HepG2 (cell line): ENCODE measurements around the gene EFCAB8. TPM values are rescaled to one million over a fixed set of nuclear protein-coding genes. Genes with fewer than 3 reads are reported as not detected.
A peak's percentile ranks its signal among the peaks of the same experiment; 100 is the strongest.

Source experiments
- ATF1 ChIP-seq: IDR thresholded peaks from 2 replicates; pipeline ENCODE4 v1.6.1; 2016; ENCODE audit warnings: mild to moderate bottlenecking, control low read depth
- DR1 ChIP-seq: sonication (generic); formaldehyde crosslinking; IDR thresholded peaks from 2 replicates; pipeline ENCODE4 v1.8.0; 2021; ENCODE audit warnings: mild to moderate bottlenecking, missing genetic modification reagents, inconsistent platforms
- GTF2F1 ChIP-seq: fragments of 150-350 bp; IDR thresholded peaks from 2 replicates; pipeline ENCODE4 v1.6.1; 2014; ENCODE audit warnings: low read length
- HCFC1 ChIP-seq: fragments of 150-350 bp; IDR thresholded peaks from 2 replicates; pipeline ENCODE4 v1.6.1; 2014; ENCODE audit warnings: low read depth, low read length
- HOXA9 ChIP-seq: sonication (generic); formaldehyde crosslinking; IDR thresholded peaks from 2 replicates; pipeline ENCODE4 v1.8.1; 2022; ENCODE audit warnings: missing genetic modification reagents, mild to moderate bottlenecking, moderate library complexity, borderline replicate concordance
- MAFG ChIP-seq: sonication (generic); formaldehyde crosslinking; IDR thresholded peaks from 2 replicates; pipeline ENCODE4 v1.5.1; 2020; ENCODE audit warnings: mild to moderate bottlenecking, missing genetic modification reagents
- MED1 ChIP-seq: sonication (generic); formaldehyde crosslinking; IDR thresholded peaks from 2 replicates; pipeline ENCODE4 v1.4.0; 2020; ENCODE audit warnings: missing genetic modification reagents
- MEF2D ChIP-seq: sonication (generic); formaldehyde crosslinking; IDR thresholded peaks from 2 replicates; pipeline ENCODE4 v1.5.1; 2020; ENCODE audit warnings: mild to moderate bottlenecking, missing genetic modification reagents
- PPARG ChIP-seq: conservative IDR thresholded peaks from 2 replicates; pipeline ENCODE4 v1.6.1; 2016; ENCODE audit warnings: missing biosample characterization, missing genetic modification reagents
- RNF2 ChIP-seq: fragments of 450-650 bp; conservative IDR thresholded peaks from 2 replicates; pipeline ENCODE4 v1.6.1; 2016; ENCODE audit warnings: low read depth
- SPEN ChIP-seq: sonication (generic); formaldehyde crosslinking; IDR thresholded peaks from 2 replicates; pipeline ENCODE4 v1.5.1; 2020; ENCODE audit warnings: low read depth, mild to moderate bottlenecking, missing genetic modification reagents
- TEAD3 ChIP-seq: optimal IDR thresholded peaks from 2 replicates; pipeline ENCODE3; 2016; ENCODE audit warnings: borderline replicate concordance
- ZFP37 ChIP-seq: sonication (generic); formaldehyde crosslinking; IDR thresholded peaks from 2 replicates; pipeline ENCODE4 v1.4.0; 2020; ENCODE audit warnings: missing genetic modification reagents, borderline replicate concordance
- ZFP62 ChIP-seq: sonication (generic); formaldehyde crosslinking; IDR thresholded peaks from 2 replicates; pipeline ENCODE4 v1.4.0; 2020; ENCODE audit warnings: missing genetic modification reagents
- ZNF549 ChIP-seq: sonication (generic); formaldehyde crosslinking; IDR thresholded peaks from 2 replicates; pipeline ENCODE4 v1.5.0; 2020; ENCODE audit warnings: missing genetic modification reagents
- polyA plus RNA-seq, 8 experiments: library from polyadenylated mRNA; depleted of rRNA in 3 of 8; stranded (reverse) in 7 of 8; unstranded in 1 of 8; fragments of >200 nt; fragmentation: Illumina TruSeq in 4 of 8; extraction: Trizol in 4 of 8; gene quantifications; 2 replicates each; pipeline versions ENCODE4 v1.2.1 to v1.2.3, GENCODE V29; 2011 to 2016; ENCODE audit warnings: low read depth in 4 of 8, missing spikeins in 1 of 8, mixed read lengths in 1 of 8; ENCODE audit not compliant: insufficient read depth in 1 of 8
- total RNA-seq, 5 experiments: library from RNA; depleted of rRNA; stranded (reverse); fragments of >200 nt; fragmentation: Illumina TruSeq; extraction: Trizol; gene quantifications; 2 replicates each; pipeline ENCODE4 v1.2.3, GENCODE V29; 2016; ENCODE audit warnings: low read depth in 1 of 5
- TF ChIP-seq, protein P1 (sequence below): sonication (generic); formaldehyde crosslinking; IDR thresholded peaks from 2 replicates; pipeline ENCODE4 v1.5.1; 2020; ENCODE audit warnings: mild to moderate bottlenecking, moderate library complexity, missing genetic modification reagents
- TF ChIP-seq, protein P2 (sequence below): sonication (generic); formaldehyde crosslinking; IDR thresholded peaks from 2 replicates; pipeline ENCODE4 v1.4.0; 2020; ENCODE audit warnings: low read depth, mild to moderate bottlenecking, missing genetic modification reagents
- TF ChIP-seq, protein P3 (sequence below): sonication (generic); formaldehyde crosslinking; IDR thresholded peaks from 2 replicates; pipeline ENCODE4 v1.4.0; 2020; ENCODE audit warnings: missing genetic modification reagents
- TF ChIP-seq, protein P4 (sequence below): sonication (generic); formaldehyde crosslinking; IDR thresholded peaks from 2 replicates; pipeline ENCODE4 v1.5.1; 2020; ENCODE audit warnings: missing genetic modification reagents, mild to moderate bottlenecking, borderline replicate concordance
- TF ChIP-seq, protein P5 (sequence below): sonication (generic); formaldehyde crosslinking; IDR thresholded peaks from 2 replicates; pipeline ENCODE4 v1.5.1; 2020; ENCODE audit warnings: missing genetic modification reagents, mild to moderate bottlenecking, borderline replicate concordance
- TF ChIP-seq, protein P6 (sequence below): sonication (generic); formaldehyde crosslinking; IDR thresholded peaks from 2 replicates; pipeline ENCODE4 v1.5.1; 2020; ENCODE audit warnings: mild to moderate bottlenecking, missing genetic modification reagents, moderate library complexity

EFCAB8 gene
- total and polyA plus RNA-seq, 2 of the 13 experiments (the other 11 are each of a cell fraction or from before 2014, with no cell fraction given): 0.15 to 0.22 TPM

DNA sequence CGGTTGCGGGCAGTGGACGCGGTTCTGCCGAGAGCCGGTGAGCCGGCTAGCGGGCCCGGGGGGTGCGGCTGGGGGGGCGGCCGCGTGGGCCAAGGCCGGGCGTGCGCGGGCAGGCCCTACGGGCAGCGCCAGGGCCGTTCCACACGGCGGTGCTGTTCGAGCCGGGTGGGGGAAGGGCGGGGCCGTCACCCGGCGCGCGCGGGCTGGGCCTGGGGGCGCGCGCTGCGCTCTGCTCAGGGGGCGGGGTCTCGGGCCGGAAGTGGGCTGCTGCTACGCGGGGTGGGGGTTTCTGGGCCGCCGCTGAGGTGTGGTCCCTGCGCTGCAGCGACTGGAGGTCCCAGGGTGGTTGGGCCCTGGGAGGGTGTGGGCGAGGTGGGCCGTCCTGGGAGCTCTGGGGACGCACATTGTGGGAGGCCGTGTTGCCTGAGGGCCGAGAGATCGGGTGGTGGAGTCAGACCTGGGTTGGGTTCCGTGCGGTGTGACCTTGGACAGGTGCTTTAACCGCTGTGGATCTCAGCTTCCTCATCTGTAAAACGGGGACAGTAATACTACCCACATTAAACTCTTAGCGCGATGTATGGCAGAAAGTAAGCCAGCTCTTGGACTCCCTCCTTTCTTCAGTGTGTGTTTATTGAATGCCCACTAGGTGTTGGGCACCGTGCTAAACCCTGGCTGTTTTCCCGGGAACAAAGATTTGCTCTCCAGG, 38.6 kb upstream of the EFCAB8 start (continued):
- TF ChIP-seq, protein P1, sequence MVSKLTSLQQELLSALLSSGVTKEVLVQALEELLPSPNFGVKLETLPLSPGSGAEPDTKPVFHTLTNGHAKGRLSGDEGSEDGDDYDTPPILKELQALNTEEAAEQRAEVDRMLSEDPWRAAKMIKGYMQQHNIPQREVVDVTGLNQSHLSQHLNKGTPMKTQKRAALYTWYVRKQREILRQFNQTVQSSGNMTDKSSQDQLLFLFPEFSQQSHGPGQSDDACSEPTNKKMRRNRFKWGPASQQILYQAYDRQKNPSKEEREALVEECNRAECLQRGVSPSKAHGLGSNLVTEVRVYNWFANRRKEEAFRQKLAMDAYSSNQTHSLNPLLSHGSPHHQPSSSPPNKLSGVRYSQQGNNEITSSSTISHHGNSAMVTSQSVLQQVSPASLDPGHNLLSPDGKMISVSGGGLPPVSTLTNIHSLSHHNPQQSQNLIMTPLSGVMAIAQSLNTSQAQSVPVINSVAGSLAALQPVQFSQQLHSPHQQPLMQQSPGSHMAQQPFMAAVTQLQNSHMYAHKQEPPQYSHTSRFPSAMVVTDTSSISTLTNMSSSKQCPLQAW (CRISPR knock-in tag): 0 out of 2 replicates have a peak, but pooled peaks have one; percentile 61
- TF ChIP-seq HCFC1 (0 out of 2 replicates have a peak, but pooled peaks have one; percentile 8), MEF2D (CRISPR knock-in tag) (peak; percentile 68; the same call in 1 of the 2 replicates), MED1 (peak; percentile 48; the same call in 1 of the 2 replicates), TEAD3 (CRISPR knock-in tag) (peak; percentile 44), HOXA9 (CRISPR knock-in tag) (no peak), DR1 (CRISPR knock-in tag) (peak; percentile 57; the same call in 1 of the 2 replicates), PPARG (CRISPR knock-in tag) (no peak), ZNF549 (CRISPR knock-in tag) (no peak), RNF2 (no peak), ATF1 (CRISPR knock-in tag) (no peak), GTF2F1 (no peak), SPEN (CRISPR knock-in tag) (peak; percentile 85), ZFP62 (CRISPR knock-in tag) (no peak), ZFP37 (CRISPR knock-in tag) (no peak), MAFG (CRISPR knock-in tag) (no peak)
- TF ChIP-seq, protein P2, sequence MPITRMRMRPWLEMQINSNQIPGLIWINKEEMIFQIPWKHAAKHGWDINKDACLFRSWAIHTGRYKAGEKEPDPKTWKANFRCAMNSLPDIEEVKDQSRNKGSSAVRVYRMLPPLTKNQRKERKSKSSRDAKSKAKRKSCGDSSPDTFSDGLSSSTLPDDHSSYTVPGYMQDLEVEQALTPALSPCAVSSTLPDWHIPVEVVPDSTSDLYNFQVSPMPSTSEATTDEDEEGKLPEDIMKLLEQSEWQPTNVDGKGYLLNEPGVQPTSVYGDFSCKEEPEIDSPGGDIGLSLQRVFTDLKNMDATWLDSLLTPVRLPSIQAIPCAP (CRISPR knock-in tag): 0 out of 2 replicates have a peak, but pooled peaks have one; percentile 24
- TF ChIP-seq, protein P3, sequence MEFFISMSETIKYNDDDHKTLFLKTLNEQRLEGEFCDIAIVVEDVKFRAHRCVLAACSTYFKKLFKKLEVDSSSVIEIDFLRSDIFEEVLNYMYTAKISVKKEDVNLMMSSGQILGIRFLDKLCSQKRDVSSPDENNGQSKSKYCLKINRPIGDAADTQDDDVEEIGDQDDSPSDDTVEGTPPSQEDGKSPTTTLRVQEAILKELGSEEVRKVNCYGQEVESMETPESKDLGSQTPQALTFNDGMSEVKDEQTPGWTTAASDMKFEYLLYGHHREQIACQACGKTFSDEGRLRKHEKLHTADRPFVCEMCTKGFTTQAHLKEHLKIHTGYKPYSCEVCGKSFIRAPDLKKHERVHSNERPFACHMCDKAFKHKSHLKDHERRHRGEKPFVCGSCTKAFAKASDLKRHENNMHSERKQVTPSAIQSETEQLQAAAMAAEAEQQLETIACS (CRISPR knock-in tag): peak; percentile 93
- TF ChIP-seq, protein P4, sequence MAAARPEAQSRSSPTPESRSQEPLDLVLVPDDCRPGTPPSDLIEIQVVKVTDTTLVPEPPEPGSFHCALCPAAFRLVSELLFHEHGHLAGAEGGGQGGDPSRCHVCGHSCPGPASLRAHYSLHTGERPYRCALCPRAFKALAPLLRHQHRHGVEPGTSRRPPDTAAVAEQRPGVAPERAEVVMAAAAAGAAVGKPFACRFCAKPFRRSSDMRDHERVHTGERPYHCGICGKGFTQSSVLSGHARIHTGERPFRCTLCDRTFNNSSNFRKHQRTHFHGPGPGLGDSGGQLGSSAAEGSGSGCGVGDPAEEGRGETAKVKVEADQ: no peak
- TF ChIP-seq, protein P5, sequence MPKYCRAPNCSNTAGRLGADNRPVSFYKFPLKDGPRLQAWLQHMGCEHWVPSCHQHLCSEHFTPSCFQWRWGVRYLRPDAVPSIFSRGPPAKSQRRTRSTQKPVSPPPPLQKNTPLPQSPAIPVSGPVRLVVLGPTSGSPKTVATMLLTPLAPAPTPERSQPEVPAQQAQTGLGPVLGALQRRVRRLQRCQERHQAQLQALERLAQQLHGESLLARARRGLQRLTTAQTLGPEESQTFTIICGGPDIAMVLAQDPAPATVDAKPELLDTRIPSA: 0 out of 2 replicates have a peak, but pooled peaks have one; percentile 67
- TF ChIP-seq, protein P6, sequence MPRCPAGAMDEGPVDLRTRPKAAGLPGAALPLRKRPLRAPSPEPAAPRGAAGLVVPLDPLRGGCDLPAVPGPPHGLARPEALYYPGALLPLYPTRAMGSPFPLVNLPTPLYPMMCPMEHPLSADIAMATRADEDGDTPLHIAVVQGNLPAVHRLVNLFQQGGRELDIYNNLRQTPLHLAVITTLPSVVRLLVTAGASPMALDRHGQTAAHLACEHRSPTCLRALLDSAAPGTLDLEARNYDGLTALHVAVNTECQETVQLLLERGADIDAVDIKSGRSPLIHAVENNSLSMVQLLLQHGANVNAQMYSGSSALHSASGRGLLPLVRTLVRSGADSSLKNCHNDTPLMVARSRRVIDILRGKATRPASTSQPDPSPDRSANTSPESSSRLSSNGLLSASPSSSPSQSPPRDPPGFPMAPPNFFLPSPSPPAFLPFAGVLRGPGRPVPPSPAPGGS (CRISPR knock-in tag): 0 out of 2 replicates have a peak, but pooled peaks have one; percentile 23
